ENCODE data around the gene EZH2.

Gene EZH2

DNA sequence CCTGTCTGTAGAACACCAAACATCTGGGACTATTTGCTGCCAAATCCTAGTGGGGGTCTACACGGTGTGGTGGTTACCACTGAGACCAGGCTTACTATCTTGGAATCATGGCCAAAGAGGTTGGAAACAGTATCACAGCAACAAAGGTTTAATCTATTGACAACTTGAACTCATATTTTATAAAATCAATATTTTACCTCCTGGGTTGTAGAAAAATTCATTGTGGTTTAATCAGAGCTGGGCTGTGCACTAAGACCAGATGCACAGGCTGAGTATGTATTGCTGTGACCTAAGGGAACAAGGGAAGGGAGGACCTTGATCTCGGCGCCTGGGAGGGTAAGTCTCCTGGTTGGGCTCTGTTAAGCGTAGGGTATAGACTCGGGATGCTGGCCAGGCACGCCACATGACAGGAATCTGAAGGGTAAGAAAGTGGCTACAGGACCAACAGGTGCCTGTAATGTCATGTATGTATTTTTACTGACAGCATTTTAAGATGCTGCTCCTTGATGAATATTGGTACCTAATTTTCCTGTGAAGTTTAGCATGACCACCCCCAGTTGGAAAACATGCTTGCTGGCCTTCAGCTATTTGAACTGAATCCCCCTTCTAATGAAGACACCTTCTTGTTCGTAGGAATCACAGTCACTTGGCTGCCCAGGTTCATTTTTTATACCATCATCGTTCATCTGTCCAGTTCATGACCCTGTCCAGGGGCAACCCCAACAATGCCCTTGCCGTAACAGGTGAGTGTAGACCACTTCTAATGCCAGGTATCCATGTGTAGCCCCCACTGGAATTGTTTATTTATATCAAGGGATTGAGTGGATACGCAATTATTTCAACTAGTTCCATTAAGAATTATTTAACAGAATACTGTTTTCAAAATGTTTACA lies 79.5 kb downstream of the EZH2 start:
- no peak for FAIRE-seq

DNA sequence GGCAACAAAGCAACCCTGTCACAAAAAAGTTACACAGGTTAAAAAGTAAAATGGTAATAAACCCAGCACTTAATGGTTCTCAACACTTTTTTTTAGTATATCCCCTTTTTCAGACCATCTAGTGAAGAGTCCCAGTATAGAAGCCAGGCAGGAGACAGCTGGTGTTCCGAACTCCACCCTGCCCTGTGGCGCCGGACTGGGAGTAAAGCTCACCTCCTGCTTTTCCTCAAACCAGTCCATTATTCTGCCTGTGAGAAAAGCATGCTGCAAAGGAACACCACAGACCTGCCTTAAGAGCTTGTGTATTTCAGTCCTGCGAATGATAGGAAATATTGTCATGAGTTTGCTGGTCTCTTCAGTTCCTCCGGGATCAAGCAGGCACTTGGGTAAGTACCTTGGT lies 81.0 kb downstream of the EZH2 start:
- no peak for FAIRE-seq

DNA sequence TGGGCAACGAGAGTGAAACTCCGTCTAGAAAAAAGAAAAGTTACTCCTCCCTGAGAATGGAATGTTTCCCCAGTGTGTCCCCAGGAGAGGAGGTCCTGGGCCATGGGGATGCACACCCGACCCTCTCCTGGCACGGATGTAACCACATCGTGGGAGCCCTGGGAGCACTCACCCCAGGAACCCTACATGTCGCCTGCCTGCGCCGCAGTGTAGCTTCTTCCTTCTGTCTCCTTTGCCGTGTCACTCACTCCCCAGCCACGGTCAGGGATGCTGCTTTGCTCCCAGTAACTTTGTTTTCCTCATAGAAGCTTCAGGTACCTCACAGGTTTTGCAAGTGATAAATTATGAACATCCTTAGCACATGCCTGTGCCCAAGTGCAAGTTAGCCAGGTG lies 82.0 kb downstream of the EZH2 start:
- no peak for FAIRE-seq

DNA sequence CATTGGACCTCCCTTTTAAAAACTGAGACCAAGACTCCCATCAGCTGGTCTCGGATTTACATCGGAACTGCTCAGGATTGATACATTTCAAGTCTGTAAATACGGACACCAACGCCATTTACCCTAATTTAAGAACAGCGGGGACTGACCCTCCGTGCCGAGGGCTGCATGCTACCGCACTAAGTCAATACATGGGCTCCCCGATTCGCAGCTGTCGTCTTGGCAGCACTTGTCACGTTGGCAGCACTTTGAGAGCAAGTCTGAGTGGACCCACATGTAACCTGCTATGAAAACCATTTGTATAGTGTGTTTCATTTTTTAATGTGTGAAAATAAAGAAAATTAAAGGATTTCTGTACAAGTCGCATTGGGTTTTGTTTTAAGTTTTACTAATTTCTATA lies 83.4 kb downstream of the EZH2 start:
- no peak for FAIRE-seq

DNA sequence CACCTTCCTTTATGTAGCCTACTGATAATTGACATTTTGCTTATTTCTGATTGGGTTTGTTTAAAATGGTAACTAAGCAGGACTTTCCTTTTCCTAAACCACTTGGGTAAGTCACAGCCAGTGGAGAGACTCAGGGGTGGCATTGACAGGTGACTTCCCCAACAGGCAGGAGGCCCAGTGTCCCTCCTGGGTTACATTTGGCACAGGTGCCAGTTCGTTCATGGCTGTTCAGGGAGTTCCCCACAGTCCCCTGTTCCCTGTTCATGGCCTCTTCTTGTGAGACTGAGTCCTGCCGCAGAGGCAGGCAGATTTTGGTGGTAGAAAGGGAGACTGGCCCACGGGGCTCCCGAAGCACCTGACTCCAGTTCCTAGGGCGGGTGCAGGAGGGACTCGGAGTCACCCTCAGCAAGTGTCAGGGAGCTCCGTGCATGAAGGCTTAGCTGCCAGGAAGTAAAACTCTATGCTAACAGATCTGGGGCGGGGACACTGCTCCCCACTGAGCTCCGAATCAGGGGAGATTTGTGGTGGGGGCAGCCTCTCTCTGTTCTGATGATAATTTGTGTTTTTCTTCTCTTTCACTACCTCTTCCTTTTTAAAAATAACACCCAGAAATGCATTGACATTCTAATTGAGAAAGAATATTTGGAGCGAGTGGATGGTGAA lies 84.1 kb downstream of the EZH2 start:
- FAIRE-seq: no peak

DNA sequence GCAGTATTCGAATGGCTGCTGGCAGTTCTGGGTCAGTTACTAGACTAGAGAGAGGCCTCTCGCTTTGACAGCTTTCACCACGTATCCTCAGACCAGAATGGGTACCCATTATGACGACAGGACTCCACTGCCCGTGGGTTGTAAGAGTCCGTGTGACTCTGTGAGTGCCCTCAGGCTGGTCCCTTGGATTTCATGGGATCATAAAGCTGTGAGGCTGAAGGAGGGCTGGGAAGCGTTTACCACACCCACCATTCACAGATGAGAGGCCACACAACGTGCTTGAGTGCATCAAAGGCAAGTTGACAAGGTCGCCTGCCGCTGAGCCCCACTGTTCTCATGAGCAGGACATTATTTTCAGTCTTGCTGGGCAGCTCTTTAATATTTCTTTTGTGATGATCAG lies 87.2 kb downstream of the EZH2 start:
- FAIRE-seq: no peak

DNA sequence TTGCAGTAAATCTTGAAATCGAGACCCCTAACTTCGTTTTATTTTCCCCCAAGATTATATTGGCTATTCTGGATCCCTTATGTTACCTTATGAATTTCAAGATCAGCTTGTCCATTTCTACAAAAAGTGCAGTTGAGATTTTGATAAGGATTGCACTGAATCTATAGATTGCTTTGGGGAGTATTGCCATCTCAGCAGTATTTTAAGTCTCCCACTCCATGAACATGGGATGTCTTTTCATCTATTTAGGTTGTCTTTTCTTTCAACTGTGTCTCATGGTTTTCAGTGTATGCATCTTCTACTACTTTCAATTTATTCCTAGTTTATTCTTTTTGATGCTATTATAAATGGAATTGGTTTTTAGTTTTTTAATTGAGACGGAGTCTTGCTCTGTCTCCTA lies 89.6 kb downstream of the EZH2 start:
- FAIRE-seq: no peak

DNA sequence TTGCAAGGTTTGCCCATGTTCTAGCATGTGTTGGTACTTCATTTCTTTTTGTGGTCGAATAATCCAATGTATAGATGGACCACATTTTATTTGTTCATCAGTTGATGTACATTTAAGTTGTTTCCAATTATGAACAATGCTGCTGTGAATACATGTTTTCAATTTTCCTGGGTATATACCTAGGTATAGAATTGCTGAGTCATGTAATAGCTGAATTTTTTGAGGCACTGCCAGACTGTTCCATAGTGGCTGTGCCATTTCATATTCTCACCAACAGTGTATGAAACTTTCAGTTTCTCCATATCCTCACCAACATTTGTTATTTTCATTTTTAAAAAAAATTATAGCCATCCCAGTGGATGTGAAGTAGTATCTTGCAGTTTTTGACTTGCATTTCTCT lies 90.5 kb downstream of the EZH2 start:
- FAIRE-seq: no peak

DNA sequence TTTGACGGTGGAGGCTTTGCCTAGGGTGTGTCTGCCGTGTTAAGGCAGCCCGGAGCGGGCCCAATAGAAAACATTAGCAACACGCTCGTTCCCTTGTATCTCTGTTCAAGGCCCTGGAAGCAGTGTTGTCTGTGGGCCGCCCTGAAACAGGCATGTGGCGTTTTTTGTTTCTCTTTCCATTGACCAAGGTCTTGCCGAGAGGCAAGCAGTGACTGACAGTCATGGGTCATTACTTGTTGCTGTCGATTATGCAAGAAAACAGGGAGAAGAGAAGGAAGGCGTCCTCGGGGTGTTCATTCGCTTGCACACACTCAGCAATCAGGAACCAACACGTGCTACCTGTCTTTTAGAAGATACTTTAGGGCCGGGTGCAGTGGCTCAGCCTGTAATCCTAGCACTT lies 92.5 kb downstream of the EZH2 start:
- no peak for FAIRE-seq

DNA sequence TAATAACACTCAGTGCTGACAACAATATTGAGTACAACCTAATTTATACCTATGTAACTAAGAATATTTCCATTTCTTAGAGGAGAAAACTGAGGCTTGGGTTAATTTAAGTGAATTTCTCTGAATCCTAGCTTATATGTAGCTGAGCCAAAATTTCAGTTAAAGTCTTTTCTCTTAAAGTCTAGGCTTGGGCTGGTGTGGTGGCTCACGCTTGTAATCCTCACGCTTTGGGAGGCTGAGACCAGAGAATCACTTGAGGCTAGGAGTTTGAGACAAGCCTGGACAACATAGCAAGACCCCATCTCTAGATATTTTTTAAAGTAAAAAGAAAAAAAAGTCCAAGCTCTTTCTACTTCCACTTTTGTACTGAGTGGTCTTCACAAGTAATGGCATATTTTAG lies 93.2 kb downstream of the EZH2 start:
- FAIRE-seq: no peak

DNA sequence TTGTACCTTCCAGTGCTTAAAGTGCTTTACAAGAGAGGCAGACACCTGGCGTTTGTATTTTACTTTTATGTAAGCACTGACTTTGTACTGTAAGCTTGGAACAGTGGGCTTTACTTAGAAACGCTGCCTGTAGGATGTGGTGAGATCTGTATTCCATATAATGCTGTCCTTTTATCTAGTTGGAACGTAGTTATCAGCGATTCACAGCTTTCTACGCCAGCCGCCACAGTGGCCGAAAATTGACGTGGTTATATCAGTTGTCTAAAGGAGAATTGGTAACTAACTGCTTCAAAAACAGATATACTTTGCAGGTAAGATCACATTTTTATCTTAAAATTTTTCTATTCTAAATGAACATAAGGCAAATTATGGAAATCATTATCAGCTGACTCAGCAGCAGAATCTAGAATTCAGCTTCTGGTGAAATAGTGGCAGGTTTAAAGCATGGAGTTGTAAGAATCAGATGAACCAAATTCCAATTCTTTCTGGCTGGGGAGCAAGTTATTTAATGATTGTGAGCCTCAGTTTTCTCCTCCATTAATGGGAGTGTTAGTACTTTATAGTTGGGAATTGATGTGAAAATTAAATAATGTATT lies 93.9 kb downstream of the EZH2 start:
- no peak for FAIRE-seq

DNA sequence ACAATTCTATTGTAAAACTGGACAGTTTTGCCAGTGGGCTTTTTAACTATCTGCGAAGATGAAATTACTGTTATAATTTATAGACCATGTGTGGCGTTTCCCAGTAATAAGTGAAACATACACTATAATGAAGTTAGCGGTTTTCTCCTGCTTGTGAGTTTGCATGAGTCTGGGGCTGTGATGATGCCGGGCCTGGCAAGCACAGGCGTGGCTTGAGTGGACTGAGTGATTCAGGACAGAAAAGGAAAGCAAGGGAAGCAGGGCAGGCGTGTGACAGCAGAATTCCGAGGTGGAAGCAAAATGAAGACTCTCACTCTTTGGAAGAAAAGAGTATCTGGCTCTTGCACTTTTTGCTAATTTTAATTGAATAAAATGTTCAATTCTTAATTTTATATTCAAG lies 94.9 kb downstream of the EZH2 start:
- FAIRE-seq: no peak

DNA sequence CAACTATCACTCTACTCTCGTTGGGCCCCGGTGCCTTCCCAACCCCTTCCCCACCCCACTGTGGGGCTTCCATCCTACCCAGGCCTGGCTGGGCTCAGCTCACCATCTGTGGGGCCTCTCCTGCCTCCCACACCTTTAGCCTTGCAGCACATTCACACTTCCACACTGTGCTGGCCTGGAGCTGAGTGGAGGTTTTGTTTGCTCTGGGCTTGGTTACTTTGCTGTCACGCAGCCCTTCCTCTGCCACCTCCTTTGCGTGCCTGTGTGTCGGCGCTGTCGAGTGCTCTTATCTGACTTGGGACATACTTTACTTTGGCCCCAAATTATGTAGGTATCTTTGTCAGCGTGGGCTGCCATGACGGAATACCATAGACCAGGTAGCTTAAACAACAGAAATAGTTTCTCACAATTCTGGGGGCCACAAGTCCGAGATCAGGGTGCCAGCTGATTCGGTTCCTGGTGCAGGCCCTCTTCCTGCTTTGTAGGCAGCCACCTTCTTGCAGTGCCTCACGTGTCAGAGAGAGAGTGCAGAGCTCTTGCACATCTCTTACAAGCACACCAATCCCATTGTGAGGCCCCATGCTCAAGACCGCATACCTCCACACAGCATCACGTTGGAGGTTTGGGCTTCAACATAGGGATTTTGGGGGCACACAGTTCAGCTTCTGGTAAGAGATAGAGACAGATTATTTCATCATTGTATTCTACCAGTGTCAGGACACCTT lies 96.4 kb downstream of the EZH2 start:
- FAIRE-seq: no peak

DNA sequence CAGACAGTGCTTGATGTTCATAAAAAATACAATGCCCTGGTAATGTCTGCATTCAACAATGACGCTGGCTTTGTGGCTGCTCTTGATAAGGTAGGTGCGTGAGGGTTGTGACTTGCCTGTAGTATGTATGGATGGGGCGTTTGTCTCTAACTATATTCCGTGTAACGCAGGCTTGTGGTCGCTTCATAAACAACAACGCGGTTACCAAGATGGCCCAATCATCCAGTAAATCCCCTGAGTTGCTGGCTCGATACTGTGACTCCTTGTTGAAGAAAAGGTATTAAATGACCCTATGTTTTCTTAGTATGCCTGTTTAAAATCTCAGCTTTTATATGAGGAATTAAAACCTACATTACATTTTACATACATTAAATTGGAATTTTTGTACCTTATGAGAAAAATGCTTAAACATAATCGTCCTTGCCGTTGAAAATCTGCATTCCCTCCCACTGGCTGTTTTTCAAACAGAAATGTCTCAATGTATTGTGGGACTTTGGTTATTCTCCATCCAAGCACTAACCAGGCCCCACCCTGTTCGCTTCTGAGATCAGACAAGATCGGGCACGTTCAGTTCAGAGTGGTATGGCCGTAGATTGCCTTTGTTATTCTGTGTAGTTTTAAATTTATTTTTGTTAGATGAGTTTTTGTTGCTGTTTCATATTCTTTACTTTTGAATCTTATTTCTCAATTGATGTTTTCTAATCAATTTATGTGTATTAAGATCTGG lies 100.1 kb downstream of the EZH2 start:
- no peak for FAIRE-seq

DNA sequence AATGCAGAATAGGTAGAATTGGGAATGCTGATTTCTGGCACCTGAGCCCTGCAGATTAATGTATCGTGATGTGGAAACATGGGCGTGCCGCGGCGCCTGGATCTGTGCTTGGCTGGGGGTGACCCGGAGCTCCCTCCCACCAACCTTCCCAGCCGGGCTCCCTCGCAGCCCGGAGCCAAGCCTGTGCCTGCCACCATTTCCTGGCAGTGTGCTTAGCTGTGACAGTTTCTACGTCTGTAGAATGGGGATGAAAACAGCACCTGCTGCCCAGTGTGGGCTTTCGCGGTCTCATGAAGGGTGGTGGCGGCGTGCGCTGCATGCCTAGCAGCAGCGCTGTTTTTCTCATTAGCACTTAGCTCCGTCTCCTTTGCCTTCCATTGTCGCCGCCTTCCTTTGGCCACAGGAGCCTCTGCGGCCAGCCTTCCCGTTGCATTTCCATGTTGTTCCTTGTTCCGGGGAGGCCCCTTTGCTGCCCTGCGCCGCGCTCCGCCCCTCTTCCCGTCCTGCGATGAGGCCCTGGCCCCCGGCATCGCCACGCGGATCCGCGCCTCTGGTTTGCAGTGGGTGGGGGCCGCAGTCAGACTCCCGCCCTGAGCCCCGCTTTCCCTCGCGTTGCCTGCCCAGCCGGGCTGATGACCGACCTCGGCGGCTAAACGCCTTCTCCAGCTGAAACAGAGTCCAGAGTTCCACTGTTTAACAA lies 101.2 kb downstream of the EZH2 start:
- FAIRE-seq: no peak

DNA sequence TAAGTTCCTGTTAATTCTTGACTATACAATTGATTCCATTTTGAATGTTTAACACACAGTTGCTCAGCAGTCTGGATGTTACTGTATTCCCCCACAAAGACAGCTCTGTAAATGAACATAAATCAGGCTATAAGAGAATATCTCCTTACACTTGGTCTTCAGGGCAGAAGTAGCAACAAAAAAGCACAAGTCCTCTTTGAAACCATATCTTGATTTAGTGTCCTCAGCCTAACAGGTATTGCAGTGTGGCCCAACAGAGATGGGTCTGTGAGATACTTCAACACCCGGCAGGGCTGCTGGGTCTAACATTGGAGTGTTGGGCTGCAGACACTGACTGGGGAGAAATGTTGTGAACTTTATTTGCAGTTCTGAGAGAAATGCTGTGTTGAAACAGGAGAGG lies 109.6 kb downstream of the EZH2 start:
- no peak for FAIRE-seq

DNA sequence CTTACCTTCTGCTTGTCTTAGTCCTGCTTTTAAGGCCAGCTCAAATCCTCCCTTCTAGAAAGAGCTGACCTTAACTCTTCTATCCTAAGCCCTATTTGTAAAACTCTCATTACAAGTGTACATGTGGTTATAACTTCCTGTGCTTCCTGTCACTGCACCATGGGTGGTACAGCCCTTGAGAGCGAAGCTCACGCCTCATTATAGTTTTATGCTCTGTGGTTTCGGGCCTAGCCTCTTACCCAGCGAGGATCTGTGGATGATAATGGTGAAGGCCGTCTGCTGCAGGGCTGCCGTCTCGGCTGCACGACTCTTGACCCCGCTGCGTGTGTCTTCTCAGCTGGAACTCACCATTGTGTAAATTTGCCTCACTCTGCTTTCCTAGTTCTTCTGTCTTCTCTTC lies 110.8 kb downstream of the EZH2 start:
- no peak for FAIRE-seq

DNA sequence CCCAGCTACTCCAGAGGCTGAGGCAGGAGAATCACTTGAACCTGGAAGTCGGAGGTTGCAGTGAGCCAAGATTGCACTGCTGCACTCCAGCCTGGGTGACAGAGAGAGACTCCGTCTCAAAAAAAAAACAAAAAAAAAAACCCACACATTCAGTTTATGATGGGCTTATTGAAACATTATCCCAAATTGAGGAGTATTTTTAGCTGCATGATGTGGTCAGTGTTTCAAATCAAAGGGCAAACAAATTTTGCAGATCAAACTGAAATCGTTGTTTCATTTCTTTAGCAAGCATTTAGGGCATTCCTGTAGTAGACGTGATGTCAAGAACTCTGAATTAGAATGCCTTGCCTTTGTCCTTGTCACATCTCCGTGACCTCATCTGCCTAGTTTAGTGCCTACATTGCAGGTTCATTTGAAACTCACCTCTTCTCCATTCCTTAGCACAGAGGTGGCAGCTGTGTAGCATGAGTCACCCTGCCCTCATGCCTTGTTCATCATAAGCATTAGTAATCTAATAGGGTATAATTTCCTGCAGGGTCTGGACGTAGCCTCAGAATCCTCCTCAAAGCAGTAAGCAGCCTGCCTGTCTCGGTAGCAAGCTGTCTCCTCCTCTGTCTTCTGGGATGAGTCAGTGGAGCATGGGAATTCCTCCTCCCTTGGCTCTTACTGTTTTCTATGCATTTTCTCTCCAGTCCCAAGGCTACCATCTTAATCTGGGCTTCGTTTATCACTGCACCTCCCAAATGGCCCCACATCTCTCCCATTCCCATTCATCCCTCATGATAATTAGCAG lies 111.6 kb downstream of the EZH2 start:
- no peak for FAIRE-seq

DNA sequence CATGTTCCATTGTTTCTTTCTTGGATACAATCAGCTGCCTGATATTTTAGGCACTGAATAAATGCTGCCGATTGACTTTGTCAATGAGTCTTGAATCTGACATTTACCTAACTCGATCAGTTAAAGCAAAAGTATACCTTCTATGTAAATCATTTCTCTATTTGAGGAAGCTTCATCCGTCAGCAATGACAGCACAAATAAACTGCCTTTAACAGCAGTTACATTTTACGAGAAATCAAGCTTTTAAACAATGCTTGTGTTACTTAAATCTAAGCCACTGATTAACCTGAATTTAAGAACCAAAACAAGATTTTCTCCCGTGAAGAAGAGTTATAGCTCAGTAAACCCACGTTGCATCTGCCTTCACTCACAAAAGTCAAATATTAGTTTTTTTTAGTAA lies 114.1 kb downstream of the EZH2 start:
- no peak for FAIRE-seq

DNA sequence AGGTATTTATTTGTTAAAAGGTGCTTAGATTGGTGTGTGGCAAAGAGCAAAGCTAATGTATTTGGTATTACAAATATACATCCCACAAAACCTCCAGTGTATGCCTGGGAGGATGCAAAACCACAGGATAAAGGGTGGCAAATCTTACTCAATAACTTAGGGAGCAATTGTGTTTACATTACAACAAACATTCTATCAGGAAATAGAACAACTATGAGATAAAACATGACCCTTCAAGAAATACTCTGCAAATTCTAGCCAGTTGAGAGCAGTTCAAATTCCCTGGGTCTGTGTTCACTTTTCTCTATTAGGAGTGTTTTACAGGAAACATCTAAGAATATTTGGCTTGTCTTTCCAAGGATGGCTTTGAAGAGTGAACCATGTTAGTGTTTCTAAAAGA lies 120.5 kb downstream of the EZH2 start:
- no peak for FAIRE-seq

Data from G401.6 (cell line).